DMS53 treated with DMSO at 0.1 percent for 48 hours (cell line): ENCODE data around the gene CKLF.
"Not testable (repeated sequence)": the region's sequence is repeated elsewhere in the genome, so short reads cannot be mapped to it uniquely, and the experiment has no call there.

Source experiments
- DNase-seq: peaks from one replicate; lab custom pipeline; 2025; ENCODE audit not compliant: unreplicated experiment; lab: John Stamatoyannopoulos, UW

CKLF gene

GRCh38 chr16:66552286-66553177 lies at the start of gene CKLF:
Gene CKLF, plus strand, starts transcription at chr16:66552576. Its CDS starts 140 bp downstream, at chr16:66552716.
- peak; percentile 65 for DNase-seq

- no peak for DNase-seq
These were observed 49.3 kb upstream of the CKLF start for GRCh38 chr16:66503030-66503429.

- DNase-seq = no peak
These were observed 48.8 kb upstream of the CKLF start for GRCh38 chr16:66503612-66504011.

- no peak for DNase-seq
These were observed 44.6 kb upstream of the CKLF start for GRCh38 chr16:66507731-66508239.

- DNase-seq = no peak
These were observed 44.0 kb upstream of the CKLF start for GRCh38 chr16:66508248-66508913.

GRCh38 chr16:66508914-66509496 lies 43.4 kb upstream of the CKLF start:
- DNase-seq = no peak

GRCh38 chr16:66509576-66509975 lies 42.8 kb upstream of the CKLF start:
- no peak for DNase-seq

GRCh38 chr16:66510298-66510697 lies 42.1 kb upstream of the CKLF start:
- no peak for DNase-seq

- DNase-seq = no peak
These were observed 41.4 kb upstream of the CKLF start for GRCh38 chr16:66510711-66511601.

- no peak for DNase-seq
These were observed 40.6 kb upstream of the CKLF start for GRCh38 chr16:66511602-66512271.

- no peak for DNase-seq
These were observed 39.9 kb upstream of the CKLF start for GRCh38 chr16:66512272-66513110.

- DNase-seq = no peak
These were observed 39.2 kb upstream of the CKLF start for GRCh38 chr16:66513111-66513723.

- DNase-seq = not testable (repeated sequence)
These were observed 38.0 kb upstream of the CKLF start for GRCh38 chr16:66514391-66514790.

- DNase-seq = not testable (repeated sequence)
These were observed 37.3 kb upstream of the CKLF start for GRCh38 chr16:66514980-66515595.

GRCh38 chr16:66515596-66516508 lies 36.5 kb upstream of the CKLF start:
- DNase-seq = no peak

- DNase-seq = no peak
These were observed 35.9 kb upstream of the CKLF start for GRCh38 chr16:66516509-66516807.

- peak; percentile 96 for DNase-seq
These were observed 35.4 kb upstream of the CKLF start for GRCh38 chr16:66516808-66517585.
